Eye (tissue), 1 donor: ENCODE data around the gene APEX1.
A peak's percentile ranks its signal among the peaks of the same experiment; 100 is the strongest.
"Not testable (repeated sequence)": the region's sequence is repeated elsewhere in the genome, so short reads cannot be mapped to it uniquely, and the experiment has no call there.

Experiments
- DNase-seq: peaks from one replicate; pipeline ENCODE4 v3.0.0-alpha.2; 2015

Gene APEX1

DNA sequence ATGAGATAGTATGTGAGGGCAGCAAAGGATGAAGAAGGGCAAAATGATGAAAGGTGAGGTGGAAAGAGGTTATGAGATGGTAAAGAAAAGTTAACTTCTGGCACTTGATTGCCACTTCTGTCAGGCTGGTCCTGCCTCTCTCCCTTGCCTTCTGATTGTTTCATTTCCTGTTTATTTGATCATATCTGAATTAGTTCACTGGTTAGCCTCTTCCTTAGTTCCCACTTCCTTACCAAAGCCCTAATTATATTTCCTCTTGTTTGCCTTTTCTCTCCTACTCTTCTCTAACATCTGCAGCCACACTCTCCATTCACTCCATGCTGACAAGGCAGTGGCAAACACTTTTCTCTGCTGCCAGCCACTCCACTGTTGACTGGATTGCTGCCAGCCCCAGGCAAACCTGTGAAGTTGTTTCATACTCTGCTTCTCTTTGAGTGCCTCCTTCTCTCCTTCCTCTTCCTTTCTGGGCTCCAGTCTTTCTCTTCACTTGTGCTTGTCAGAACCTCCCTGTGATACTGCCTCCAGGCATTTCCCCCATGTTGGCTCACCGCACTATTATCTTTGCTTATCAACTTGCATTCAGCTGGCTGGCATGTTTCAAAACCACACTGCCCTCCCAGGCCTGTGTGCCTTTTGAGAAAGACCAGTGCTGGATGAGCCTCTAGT lies 22.3 kb downstream of the APEX1 start:
- DNase-seq = peak; percentile 19

DNA sequence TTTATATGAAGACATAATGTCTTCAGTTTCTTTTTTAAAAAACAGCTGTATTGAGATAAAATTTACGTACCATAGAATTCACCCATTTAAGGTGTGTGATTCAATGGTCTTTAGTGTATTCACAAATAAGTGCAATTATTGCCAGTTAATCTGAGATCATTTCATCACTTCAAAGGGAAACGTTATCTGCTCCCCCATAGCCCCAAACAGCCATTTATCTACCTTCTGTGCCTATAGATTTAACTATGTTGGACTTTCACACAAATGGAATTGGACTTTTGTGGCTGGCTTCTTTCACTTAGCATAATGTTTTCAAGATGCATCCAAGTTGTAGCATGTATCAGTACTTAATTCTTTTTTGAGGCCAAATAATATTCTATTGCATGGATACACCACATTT lies 23.9 kb downstream of the APEX1 start:
- no peak for DNase-seq

DNA sequence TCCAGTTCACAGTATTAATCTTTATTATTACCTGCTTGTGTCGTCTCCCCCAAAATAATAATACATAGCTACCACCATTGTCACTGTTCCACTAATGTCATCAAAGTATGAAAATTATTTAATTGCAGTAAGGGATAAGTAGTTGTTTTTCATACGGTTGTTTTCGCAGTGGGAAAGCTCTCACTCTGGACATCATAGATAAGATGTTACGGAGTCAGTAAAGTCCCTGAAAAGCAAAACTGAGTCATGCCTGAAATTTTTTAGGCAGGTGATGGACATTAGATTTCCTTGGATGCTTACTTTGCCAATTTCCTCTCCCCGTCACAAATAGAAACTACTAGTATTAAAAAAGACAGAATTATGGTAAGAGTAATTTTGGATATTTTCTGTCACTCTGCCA lies 27.4 kb downstream of the APEX1 start:
- no peak for DNase-seq

DNA sequence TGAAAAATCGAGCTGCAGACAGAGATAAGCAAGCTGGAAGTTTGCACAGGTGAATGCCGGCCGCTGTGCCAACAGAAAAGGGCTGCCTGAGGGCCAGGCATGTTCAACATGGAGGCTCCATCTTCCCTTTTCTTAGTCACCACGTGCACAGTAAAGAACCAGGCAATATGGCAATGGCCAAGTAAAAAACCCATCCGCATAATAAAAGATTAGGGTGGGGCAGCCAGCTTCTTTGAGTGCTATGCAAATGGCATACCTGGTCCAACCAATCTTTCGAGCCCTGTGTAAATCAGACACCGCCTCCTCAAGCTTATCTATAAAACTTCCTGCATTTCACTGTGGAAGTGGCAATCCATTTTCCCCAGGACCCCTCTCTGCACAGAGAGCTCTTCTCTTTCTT lies 30.9 kb downstream of the APEX1 start:
- DNase-seq = no peak

DNA sequence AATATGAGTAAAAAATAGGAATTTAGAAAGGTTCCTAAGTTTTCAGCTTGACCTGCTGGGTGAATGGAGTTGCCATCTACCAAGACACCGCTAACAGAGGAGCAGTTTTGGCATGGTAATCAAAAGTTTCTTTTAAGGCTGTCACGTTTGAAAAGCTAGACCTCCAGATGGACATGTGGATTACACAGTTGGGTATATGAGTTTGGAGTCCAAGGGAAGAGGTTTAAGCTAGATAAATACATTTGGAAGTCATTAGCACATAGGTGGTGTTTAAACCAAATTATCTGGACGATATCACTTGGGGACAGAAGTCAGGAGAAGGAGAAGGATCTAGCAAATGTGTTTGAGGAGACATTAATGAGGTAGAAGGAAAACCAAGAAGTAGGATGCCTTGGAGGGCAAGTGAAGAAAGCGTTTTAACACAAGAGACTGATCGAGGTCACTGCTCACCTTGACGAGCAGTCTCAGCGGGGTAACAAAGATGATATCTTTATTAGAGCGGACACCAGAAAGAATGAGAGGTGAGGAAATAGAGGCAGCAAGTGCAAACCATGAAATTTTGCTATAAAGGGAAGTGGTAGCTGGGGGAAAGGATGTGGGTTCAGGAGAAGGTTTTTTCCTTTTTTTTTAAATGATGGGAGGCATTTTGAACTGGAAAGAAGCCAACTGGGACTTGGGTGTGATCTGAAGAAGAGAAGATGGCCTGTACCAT lies 31.8 kb downstream of the APEX1 start:
- no peak for DNase-seq

DNA sequence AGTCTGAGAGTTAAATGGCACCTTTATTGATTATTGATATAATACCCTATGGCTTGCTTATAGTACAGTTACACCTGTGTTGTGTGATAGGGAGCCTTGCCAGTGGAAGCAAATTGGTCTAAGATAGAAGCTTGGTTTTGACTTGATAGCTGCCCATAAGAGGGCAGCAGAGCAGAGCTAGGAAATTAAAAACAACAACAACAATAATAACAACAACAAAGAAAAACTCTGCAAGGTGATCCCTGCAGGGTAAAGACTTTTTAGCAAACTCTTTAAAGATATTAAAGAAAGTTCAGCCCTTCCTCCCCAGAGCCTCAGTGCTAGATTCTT lies 32.3 kb downstream of the APEX1 start:
- DNase-seq = no peak

DNA sequence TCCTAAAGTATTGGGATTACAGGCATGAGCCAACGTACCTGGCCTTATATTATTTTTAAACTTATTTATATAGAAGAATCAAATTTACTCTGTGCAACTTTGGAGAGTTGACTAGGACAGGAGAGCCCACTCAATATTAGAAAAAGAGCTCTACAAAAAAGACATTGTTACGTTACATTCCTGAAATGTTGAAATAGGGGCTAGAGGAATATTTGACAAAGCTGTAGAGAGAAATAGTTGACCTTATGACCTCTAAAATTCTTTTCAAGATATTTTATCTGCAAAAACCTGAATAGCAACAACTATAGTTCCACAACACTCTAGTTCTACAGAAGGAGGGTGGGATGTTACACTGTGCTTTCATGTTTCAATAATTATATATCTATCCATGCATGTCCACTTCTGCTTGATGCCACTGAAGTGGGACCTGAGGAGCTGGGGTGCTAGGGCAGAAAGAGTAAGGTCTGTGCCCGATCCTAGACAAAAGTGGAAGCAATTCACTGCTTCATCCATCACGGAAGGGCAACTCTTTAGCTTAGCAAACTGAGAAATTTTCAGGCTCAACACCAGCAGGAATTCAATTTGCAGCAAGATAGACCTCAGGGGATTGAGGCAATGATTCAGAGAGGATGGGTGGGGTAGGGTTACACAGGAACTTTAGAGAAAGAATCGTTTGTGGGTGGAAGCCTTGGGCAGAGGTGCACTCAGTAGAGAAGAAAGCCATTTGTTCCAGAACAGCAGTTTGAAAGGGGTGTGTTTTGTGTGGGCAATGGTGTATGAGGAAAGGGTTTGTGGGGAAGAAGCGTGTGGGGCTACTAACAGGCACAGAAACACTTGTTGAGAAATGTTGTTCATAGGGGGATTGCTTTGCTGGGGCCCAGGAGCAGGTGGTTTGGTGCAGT lies 34.3 kb downstream of the APEX1 start:
- DNase-seq = no peak

DNA sequence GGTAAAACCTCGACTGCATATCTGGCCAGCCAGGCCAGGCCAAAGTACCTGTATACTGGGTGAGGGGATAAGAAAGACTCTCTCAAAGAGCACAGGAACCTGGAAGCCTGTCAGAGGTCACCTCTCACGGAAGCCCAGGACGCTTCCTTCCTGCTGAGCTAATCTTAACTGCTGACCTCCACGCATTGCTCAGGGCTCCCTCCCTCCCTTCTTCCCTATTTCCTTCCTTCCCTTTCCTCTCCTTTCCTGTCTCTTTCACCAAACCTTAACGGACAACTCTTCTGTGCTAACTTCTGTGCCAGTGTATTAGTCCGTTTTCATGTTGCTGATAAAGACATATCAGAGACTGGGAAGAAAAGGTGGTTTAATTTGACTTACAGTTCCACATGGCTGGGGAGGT lies 35.5 kb downstream of the APEX1 start:
- no peak for DNase-seq

DNA sequence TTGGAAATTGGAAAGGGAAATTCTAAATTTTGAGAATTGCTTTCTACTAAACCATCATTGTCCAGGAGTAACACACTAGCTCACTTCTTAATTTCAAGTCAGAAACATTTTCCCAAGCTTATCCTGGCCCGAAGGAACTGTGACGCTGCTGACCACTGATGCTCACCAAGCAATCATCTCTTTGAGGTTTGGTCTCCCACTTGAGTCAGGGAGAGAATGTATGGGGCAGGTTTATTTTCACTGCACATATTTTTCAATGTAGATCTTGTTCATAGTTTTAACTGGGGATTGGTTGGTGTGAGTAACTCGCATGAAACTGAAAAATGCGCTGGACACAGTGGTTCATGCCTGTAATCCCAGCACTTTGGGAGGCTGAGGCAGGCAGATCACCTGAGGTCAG lies 37.5 kb downstream of the APEX1 start:
- DNase-seq = no peak

DNA sequence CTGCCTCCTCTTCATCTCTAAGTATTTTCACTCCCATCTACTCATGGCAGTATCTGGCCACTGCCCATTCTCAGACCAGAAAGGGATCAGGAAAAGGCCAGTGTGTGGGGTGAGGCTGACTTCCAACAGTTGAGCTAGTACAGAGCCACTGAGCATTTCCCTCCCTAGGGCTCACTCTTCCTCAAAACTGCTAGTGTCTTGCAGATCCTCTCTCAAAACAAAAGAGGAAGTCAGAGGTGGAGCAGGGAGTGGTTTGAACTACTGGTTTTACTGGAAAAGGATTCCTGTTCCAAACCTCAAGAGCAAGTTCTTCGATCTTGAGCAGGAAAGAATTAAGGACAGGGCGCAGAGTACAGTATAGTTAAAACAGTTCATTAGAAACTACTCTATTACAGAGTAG lies 38.6 kb downstream of the APEX1 start:
- no peak for DNase-seq

DNA sequence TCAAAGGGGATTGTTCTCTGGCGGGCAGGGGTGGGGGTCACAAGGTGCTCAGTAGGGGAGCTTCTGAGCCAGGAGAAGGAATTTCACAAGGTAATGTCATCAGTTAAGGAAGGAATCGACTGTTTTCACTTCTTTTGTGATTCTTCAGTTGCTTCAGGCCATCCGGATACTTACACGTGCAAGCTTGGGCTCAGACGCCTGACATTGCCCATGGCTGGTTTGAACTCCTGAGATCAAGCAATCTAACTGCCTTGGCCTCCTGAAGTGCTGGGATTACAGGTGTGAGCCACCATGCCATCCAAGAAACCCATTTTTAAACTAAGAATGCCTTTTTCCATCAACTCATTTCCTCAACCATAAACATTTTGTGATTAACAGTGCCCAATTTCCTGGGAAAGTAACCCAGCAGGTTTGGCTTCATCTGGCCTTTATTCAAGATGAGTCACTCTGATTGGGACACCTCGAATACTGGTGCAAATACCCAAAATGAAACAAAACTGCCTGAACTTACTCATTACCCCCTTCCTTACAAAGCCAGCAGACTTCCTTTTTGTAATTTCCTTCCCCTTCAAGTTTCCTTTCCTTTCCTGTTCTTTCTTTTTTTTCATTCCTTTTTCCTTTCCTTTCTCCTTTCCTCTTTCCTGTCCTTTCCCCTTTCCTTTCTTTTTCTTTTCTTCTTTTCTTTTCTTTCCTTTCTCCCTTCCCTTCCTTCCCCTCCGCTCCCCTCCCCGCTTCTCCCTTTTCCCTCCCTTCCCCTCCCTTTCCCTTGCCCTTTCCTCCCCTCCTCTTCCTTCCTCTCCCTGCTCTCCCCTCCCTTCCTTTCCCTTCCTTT lies 40.1 kb downstream of the APEX1 start:
- no peak for DNase-seq

DNA sequence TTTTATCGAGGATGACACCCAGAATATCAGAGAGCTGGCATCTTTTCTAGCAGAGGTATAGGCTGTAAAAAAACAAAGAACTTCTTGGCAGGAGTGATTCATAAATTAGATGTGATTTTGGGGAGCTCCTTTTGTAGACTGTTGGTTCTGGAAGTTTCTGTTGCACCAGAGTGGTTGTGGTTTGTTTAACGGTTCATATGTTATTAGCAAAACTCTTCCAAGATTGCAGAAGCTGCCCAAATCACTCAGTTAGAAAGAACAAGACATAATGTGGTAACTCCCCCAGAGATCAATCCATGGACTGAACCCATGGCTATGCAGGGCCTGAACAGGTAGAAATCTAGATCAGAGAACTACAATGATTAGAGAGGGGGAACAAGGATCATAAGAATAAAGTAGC lies 43.6 kb downstream of the APEX1 start:
- DNase-seq = no peak

DNA sequence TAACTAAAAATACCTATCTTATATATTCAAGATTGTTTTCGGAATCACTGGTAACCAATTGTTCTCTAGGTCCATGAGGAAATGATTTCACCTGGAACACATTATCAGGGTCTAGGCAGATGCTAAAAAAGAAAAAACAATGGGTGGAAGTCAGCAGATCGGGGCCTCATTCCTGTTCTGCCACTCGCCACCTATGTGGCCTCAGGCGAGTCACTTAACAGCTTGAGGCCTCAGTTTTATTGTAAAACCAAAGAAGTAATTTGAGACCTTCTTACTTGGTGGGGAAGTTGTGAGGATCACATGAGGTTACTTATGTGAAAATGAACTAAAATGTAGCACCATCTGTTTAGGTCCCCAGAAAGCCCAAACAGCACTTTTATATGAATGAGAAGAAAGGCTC lies 44.1 kb downstream of the APEX1 start:
- DNase-seq = no peak

DNA sequence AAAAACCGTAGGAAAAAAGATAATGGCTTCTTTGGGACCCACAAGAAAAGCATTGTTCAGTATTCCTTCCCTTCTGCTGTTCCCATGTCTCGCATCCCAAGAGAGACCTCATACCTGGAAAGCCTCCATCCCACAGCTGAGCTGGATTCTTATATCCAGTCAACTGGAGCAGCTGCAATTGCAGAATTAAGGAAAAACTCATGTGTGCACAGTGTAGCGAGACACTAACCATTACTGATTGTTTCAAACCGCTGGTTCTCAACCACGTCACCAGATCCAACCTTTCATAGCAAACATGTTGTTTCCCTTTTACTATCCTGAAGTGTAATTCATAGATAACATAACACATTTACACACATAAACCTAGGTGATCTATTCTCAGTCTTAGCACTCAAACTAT lies 44.9 kb downstream of the APEX1 start:
- no peak for DNase-seq

DNA sequence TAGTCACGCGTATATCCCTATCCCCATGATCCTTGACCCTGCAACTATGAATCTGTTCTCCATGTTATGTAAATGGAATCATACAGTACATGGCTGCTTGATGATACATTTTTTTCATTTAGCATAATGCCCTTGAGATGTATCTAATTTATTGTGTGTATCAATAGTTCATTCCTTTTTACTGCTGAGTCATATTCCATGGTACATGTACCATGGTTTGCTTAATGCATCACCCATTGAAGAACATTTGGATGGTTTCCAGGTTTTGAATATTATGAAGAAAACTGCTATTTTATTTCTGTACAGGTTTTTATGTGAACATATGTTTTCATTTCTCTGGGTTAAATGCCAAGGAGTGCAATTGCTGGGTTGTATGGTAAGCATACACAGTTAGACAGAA lies 46.3 kb downstream of the APEX1 start:
- no peak for DNase-seq

DNA sequence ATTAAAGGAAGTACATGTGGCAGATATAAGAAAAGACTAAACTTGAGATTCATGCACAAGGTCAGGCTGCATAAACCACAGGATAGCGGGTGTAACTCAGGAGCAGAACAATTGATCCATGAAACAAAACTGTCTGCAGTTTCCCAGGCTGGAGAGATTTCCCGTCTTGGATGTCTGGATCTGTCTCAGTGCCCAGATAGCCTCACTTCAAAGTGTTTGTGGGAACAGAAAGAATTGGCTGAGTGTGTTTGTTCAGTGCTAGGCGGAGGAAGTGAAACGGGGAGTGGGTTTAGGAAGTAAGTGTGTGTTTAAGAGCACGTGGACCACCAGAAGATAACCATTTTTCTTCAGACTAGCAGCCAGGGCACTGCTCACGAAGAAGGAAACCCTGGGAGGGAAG lies 48.9 kb downstream of the APEX1 start:
- DNase-seq = no peak

DNA sequence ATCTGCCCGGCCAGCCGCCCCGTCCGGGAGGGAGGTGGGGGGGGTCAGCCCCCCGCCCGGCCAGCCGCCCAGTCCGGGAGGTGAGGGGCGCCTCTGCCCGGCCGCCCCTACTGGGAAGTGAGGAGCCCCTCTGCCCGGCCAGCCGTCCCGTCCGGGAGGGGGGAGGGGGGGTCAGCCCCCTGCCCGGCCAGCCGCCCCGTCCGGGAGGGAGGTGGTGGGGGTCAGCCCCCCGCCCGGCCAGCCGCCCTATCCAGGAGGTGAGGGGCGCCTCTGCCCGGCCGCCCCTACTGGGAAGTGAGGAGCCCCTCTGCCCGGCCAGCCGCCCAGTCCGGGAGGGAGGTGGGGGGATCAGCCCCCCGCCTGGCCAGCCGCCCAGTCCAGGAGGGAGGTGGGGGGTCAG lies 51.2 kb downstream of the APEX1 start:
- not testable (repeated sequence) for DNase-seq

DNA sequence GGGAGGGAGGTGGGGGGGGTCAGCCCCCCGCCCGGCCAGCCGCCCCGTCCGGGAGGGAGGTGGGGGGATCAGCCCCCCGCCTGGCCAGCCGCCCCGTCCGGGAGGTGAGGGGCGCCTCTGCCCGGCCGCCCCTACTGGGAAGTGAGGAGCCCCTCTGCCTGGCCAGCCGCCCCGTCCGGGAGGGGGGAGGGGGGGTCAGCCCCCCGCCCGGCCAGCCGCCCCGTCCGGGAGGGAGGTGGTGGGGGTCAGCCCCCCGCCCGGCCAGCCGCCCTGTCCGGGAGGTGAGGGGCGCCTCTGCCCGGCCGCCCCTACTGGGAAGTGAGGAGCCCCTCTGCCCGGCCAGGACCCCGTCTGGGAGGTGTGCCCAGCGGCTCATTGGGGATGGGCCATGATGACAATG lies 51.7 kb downstream of the APEX1 start:
- not testable (repeated sequence) for DNase-seq
